Stimulated activated naive CD8-positive, alpha-beta T cell treated with anti-CD3 and anti-CD28 coated beads, Interleukin-15, Interleukin-2, amounts not matched to agents 100 ng/mL and 50 ng/mL, for 24 hours (primary cell): ENCODE results near the gene EVX1.

Experiments
- H3K27ac Mint-ChIP-seq: one replicate; pipeline ENCODE4 v1.8.0; 2021; ENCODE audit warnings: mild to moderate bottlenecking, mixed read lengths
- H3K27me3 Mint-ChIP-seq: one replicate; pipeline ENCODE4 v1.8.0; 2021; ENCODE audit warnings: mixed read lengths
- H3K36me3 Mint-ChIP-seq: one replicate; pipeline ENCODE4 v1.8.0; 2021; ENCODE audit warnings: low read depth, mixed read lengths
- H3K4me1 Mint-ChIP-seq: one replicate; pipeline ENCODE4 v1.8.0; 2021; ENCODE audit warnings: low read depth, mixed read lengths
- H3K4me3 Mint-ChIP-seq: one replicate; pipeline ENCODE4 v1.8.0; 2021; ENCODE audit warnings: mild to moderate bottlenecking, mixed read lengths
- H3K9me3 Mint-ChIP-seq: one replicate; pipeline ENCODE4 v1.8.0; 2021; ENCODE audit warnings: mixed read lengths

Gene EVX1

GRCh38 chr7:27239387-27240014 lies 3.1 kb upstream of the EVX1 start:
- H3K4me1 Mint-ChIP-seq: peaks cover 28% of the 10 kb centered on the region
- no peaks in the 10 kb centered on the region for H3K9me3 Mint-ChIP-seq
- H3K4me3 Mint-ChIP-seq: no peak overlapping the region
- no peak overlapping the region for H3K27ac Mint-ChIP-seq
- H3K27me3 Mint-ChIP-seq: peaks cover 85% of the 10 kb centered on the region
- H3K36me3 Mint-ChIP-seq: no peaks in the 10 kb centered on the region

- H3K4me1 Mint-ChIP-seq: peaks cover 32% of the 10 kb centered on the region
- H3K9me3 Mint-ChIP-seq: no peaks in the 10 kb centered on the region
- H3K27me3 Mint-ChIP-seq: peaks cover 88% of the 10 kb centered on the region
- no peaks in the 10 kb centered on the region for H3K36me3 Mint-ChIP-seq
- no peak overlapping the region for H3K27ac Mint-ChIP-seq
- no peak overlapping the region for H3K4me3 Mint-ChIP-seq
These were observed 2.4 kb upstream of the EVX1 start for GRCh38 chr7:27240015-27240731.

GRCh38 chr7:27241189-27242056 lies 1.2 kb upstream of the EVX1 start:
- Mint-ChIP-seq H3K27ac (no peak overlapping the region), H3K4me3 (no peak overlapping the region), H3K9me3 (no peaks in the 10 kb centered on the region), H3K36me3 (no peaks in the 10 kb centered on the region), H3K27me3 (peaks cover 91% of the 10 kb centered on the region), H3K4me1 (peaks cover 27% of the 10 kb centered on the region)

GRCh38 chr7:27242154-27242553 lies 448 bp upstream of the EVX1 start:
- Mint-ChIP-seq H3K27me3 (peaks cover 91% of the 10 kb centered on the region), H3K9me3 (no peaks in the 10 kb centered on the region), H3K36me3 (no peaks in the 10 kb centered on the region), H3K4me1 (peaks cover 27% of the 10 kb centered on the region), H3K27ac (no peak overlapping the region), H3K4me3 (peak overlapping the region; percentile 62)

- Mint-ChIP-seq H3K36me3 (no peaks in the 10 kb centered on the region), H3K27ac (peak overlapping the region; percentile 72), H3K9me3 (no peaks in the 10 kb centered on the region), H3K27me3 (peaks cover 91% of the 10 kb centered on the region), H3K4me3 (no peak overlapping the region), H3K4me1 (peaks cover 27% of the 10 kb centered on the region)
These were observed 950 bp downstream of the EVX1 start for GRCh38 chr7:27243340-27244163.

- H3K4me1 Mint-ChIP-seq: peaks cover 27% of the 10 kb centered on the region
These were observed 2.0 kb downstream of the EVX1 start for GRCh38 chr7:27244488-27245123.

GRCh38 chr7:27245124-27245797 lies 2.7 kb downstream of the EVX1 start:
- Mint-ChIP-seq H3K27ac (no peak overlapping the region), H3K4me3 (no peak overlapping the region), H3K4me1 (peaks cover 21% of the 10 kb centered on the region), H3K9me3 (no peaks in the 10 kb centered on the region), H3K27me3 (peaks cover 94% of the 10 kb centered on the region), H3K36me3 (no peaks in the 10 kb centered on the region)

More at GRCh38 chr7:27244488-27245123, 2.0 kb downstream of the EVX1 start:
- Mint-ChIP-seq H3K27ac (no peak overlapping the region), H3K9me3 (no peaks in the 10 kb centered on the region), H3K36me3 (no peaks in the 10 kb centered on the region), H3K27me3 (peaks cover 94% of the 10 kb centered on the region), H3K4me3 (no peak overlapping the region)

GRCh38 chr7:27245798-27246691 lies 3.4 kb downstream of the EVX1 start:
- Mint-ChIP-seq H3K36me3 (no peaks in the 10 kb centered on the region), H3K4me1 (peaks cover 21% of the 10 kb centered on the region), H3K27ac (no peak overlapping the region), H3K27me3 (peaks cover 94% of the 10 kb centered on the region), H3K9me3 (no peaks in the 10 kb centered on the region), H3K4me3 (no peak overlapping the region)

- no peak overlapping the region for H3K4me3 Mint-ChIP-seq
- peaks cover 90% of the 10 kb centered on the region for H3K27me3 Mint-ChIP-seq
- peaks cover 25% of the 10 kb centered on the region for H3K4me1 Mint-ChIP-seq
- H3K9me3 Mint-ChIP-seq: no peaks in the 10 kb centered on the region
- H3K27ac Mint-ChIP-seq: no peak overlapping the region
- no peaks in the 10 kb centered on the region for H3K36me3 Mint-ChIP-seq
These were observed 4.4 kb downstream of the EVX1 start for GRCh38 chr7:27247000-27247399.

- no peaks in the 10 kb centered on the region for H3K9me3 Mint-ChIP-seq
- H3K36me3 Mint-ChIP-seq: no peaks in the 10 kb centered on the region
- no peak overlapping the region for H3K4me3 Mint-ChIP-seq
- H3K27me3 Mint-ChIP-seq: peaks cover 90% of the 10 kb centered on the region
- H3K4me1 Mint-ChIP-seq: peaks cover 24% of the 10 kb centered on the region
- no peak overlapping the region for H3K27ac Mint-ChIP-seq
These were observed 5.1 kb downstream of the EVX1 start for GRCh38 chr7:27247452-27248426.

GRCh38 chr7:27248427-27248806 lies 5.8 kb downstream of the EVX1 start:
- Mint-ChIP-seq H3K36me3 (no peaks in the 10 kb centered on the region), H3K9me3 (no peaks in the 10 kb centered on the region), H3K4me1 (peaks cover 23% of the 10 kb centered on the region), H3K4me3 (no peak overlapping the region), H3K27me3 (peaks cover 92% of the 10 kb centered on the region), H3K27ac (no peak overlapping the region)
